AG08396 (cell line): Measurements from ENCODE around the gene ADAP2.
A peak's percentile ranks its signal among the peaks of the same experiment; 100 is the strongest.
"Not testable (repeated sequence)": the region's sequence is repeated elsewhere in the genome, so short reads cannot be mapped to it uniquely, and the experiment has no call there.

Source experiments
- DNase-seq: peaks from one replicate; pipeline ENCODE4 v3.0.0; 2012; ENCODE audit warnings: low spot score, mixed read lengths

Gene ADAP2, protein sequence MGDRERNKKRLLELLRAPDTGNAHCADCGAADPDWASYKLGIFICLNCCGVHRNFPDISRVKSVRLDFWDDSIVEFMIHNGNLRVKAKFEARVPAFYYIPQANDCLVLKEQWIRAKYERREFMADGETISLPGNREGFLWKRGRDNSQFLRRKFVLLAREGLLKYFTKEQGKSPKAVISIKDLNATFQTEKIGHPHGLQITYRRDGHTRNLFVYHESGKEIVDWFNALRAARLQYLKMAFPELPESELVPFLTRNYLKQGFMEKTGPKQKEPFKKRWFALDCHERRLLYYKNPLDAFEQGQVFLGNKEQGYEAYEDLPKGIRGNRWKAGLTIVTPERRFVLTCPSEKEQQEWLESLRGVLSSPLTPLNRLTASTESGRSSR

DNA sequence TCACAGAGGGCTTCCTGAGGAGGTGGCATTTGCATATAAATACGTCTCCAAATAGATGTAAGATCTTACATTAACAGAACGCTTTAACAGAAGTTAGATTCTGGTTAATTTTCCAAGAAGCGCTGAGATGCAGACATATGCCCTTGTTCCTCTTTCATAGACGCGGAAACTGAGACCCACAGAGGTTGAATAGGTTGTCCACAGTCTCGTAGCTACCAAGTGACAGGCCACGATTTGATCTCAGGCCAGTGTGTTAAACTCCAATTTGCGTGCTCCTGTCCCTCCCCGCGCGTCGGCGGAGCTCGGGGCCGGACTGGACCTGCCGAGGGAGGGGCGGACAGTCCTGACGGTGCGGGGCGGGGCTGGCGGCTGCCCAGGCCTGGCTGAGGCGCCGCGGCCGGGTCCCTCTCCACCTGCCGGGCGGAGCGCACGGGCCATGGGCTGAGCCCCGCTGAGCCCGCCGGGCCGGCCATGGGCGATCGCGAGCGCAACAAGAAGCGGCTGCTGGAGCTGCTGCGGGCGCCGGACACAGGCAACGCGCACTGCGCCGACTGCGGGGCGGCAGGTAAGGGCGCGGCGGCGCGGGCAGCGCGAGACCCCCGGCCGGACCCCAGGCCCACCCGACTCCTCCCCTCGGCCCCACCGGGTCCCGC lies at the start of gene ADAP2:
TSS of gene ADAP2 (plus strand) at position 402 of the 653 bp plus-strand sequence. CDS start at position 472, 70 bp downstream.
- peak; percentile 48 for DNase-seq

DNA sequence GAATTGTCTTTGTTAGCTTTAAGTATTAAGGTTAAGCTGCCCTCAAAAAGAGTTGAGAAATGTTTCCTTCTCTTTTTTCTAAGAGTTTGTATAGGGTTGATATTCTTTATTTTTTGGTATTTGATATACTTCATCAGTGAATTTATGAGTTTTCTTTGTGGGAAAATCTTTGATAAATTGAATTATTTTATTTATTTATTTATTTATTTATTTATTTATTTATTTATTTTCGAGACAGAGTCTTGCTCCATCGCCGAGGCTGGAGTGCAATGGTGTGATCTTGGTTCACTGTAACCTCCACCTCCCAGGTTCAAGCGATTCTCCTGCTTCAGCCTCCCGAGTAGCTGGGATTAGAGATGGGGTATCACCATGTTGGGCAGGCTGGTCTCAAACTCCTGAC lies 35.6 kb upstream of the ADAP2 start:
- DNase-seq = no peak

DNA sequence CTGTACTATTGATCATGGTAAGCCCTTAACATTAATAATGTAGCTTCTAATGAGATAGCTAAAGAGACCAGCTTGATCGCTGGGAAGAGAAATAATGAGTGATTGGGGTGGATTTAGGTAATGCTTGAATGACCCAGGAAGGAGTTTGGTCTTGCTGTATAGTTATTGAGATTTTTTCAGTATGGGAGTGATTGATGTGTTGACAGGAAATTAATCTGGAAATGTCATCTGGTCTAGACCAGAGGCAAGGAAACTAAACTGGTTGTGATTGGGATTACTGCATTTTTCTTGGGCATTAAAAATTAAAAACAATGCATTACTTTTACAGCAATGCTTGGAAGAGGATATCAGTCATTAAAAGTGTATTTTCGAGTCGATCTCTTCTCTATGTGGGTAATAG lies 27.5 kb upstream of the ADAP2 start:
- no peak for DNase-seq

DNA sequence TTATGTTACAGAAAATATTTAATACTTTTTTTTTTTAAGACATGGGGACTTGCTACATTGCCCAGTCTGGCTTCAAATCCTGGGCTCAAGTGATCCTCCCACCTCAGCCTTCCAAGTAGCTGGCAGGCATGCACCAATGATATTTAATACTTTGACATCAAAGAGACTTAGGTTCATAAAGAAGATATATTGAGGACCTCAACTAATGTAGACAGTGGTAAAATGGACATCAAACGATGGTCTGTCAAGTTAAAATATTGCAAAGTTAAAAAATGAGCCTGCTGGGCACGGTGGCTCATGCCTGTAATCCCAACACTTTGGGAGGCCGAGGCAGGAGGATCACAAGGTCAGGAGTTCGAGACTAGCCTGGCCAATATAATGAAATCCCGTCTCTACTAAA lies 24.4 kb upstream of the ADAP2 start:
- DNase-seq = no peak

DNA sequence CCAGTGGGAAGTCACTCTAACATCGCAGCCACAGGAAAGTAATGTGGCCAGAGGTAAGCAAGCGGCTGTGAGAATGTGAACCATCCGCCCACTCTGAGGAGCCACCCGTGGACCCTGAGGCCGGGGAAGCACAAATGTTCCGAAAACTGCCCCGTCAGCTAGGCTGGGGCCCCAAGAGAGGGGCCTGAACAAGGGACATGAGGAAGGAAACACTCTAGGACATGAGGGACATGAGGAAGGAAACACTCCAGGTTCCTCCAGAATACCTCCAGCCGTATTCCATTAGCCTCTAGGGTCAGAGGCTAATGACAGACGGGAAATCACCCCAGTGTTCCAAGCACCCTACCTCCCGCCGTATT lies 16.0 kb upstream of the ADAP2 start:
- DNase-seq = peak; percentile 17

DNA sequence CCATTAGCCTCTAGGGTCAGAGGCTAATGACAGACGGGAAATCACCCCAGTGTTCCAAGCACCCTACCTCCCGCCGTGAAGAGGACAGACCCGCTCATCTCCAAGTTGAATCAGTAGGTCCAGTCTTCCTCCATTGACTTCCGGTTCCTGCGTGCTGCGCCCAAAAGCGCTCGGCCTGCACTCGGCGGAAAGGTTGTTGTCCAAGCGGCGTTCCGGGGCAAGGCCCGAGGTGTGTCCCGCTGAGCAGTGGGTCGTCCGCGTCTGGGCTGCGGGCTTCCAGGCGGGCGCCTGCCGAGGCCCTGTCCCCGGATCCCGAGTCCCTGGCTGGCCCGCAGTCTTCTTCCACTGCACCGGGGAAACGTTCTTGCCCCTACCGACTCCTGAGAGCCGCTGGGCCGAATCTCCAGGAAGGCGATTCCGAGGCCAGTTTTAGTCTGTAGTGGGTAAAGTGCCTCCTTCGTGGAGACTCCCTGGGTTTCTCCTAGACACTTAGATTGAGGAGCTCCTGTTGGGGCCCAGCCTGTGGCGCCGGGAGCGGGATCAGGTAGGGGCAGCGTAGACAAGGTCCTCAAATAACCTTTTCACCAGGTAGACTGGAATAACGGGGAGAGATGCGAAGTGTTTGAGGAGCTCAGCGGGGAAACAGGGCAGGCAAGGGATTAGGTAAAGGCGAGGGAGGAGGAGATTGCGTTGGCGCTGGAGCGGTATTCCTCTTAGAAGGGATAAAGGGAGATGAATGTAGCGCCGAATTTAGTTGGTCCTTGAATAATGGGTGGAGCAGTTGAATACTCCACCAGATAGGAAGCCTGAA lies 15.4 kb upstream of the ADAP2 start, which contains the start of gene TEFM:
TSS of gene TEFM (minus strand) at position 138 of the 811 bp plus-strand sequence. CDS start at position 98, 40 bp downstream.
- DNase-seq = peak; percentile 92

DNA sequence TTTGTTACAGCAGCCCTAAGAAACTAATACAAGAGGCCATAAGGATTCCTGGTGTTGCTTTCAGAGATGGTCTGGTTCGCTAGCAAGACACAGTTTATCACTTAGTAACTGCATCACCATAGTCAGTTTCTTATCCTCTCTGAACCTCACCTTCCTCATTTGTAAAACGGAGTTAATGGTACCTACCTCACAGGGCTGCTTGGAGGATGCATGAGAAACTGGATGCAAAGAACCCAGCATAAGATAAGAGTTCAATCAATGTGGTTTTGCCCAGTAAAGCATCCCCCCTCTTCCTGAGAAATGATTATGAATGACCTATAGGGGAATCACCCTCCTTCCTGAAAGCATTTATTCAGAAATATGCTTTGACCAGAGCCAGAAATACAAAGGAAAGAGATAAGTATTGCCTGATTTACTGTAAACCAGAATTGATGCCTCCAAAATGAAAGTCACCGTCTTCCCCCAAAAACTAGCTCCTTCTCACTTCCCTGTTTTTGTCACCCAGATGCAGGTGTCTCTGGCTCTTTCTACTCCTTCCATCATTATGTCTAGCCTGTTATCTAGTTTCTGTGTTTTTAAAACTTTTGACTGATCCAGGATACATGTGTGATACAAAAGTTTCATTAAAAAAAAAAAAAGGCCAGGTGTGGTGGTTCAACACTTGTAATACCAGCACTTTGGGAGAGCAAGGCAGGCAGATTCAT lies 12.9 kb upstream of the ADAP2 start:
- no peak for DNase-seq

DNA sequence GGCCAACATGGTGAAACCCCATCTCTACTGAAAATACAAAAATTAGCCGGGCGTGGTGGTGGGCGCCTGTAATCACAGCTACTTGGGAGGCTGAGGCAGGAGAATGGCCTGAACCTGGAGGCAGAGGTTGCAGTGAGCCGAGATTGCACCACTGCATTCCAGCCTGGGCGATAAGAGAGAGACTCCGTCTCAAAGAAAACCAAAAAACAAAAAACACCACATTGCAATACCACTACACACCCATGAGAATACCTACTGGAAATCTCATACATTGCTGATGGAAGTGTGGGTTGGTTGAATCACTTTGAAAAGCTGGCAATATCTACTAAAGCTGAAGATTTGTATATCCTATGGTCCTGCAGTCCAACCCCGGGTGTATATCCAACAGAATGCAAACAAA lies 11.6 kb upstream of the ADAP2 start:
- DNase-seq = not testable (repeated sequence)

DNA sequence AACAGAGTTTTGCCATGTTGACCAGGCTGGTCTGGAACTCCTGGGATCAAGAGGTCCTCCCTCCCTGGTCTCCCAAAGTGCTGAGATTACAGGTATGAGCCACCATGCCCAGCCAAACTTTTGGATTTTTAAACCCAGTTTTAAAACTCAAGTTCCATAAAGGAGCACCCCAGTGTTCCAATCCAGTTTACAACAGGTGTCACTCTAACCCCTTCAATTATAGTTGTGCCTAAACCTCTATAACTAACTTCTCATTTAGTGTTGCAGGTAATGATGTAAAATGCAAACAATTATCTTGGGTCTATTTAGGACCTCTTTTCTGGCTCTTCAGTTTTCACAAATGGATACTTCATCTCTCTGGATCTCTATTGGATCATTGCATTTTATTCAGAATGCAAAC lies 7.8 kb upstream of the ADAP2 start:
- no peak for DNase-seq

DNA sequence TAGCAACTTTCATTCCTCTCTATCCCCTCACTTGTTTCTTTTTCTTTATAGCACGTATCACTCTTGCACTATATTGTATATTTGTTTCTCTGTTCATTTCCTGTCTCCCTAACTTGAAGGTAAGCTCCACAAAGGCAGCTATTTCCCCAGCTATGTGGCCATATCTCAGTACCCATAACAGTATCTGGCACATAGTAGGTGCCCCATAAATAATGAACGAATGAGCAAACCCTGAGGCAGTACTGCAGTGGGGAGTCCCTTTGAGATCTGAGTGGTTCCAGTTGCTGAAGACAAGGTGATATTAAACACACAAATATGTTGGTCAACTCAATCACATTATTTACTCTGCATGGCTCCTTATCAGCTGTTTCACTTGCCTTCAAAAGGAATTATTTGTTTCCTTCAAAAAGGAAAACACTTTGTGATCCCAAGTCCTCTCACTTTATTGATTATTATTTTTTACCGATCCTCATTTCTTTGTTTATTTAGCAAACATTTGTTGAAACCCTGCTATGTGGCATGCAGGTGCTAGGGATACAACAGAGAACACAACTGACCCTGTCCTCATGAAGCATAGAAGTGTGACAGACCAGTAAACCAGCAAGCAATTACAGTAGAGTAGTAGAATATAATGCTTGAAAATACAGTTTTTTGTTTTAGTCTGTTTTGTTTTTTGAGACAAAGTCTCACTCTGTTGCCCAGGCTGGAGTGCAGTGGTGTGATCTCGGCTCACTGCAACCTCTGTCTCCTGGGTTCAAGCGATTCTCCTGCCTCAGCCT lies 5.7 kb upstream of the ADAP2 start:
- DNase-seq = no peak

DNA sequence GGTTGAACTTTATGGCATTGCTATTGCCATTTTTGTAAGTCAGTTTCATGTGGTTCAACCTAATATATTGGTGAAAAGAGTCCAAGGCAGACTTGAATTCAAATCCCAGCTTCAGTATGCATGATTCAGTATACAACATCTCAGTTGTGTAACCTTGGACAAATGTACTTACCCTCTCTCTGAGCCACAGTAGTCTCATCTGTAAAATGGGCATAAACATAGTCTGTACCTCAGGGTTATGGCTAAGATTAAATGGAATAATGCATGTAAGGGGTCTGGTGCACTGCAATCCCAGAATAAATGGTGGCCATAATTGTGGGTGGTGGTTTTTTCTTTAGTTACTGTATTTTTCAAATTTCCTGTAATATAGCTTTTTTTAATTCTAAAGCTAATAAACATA lies 4.7 kb upstream of the ADAP2 start:
- no peak for DNase-seq

DNA sequence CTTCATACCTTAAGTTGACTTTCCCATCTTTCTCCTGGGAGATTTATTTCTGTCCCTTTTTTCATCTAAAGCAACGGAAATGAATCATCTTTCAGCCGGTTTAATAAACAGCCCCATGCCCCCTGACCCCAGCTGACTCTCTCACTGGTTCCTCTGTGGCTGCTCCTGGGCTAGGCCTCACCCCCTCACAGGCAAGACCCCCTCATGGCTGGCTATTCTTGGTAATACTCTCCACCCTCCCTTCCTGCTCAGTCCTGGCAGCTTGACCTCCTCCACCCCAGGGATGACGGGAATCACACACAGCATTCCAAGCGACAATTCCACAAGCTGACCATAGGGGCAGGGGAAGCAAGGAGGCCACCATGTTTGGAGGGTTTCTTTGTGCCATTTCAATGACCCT lies 1.5 kb upstream of the ADAP2 start:
- peak; percentile 23 for DNase-seq

DNA sequence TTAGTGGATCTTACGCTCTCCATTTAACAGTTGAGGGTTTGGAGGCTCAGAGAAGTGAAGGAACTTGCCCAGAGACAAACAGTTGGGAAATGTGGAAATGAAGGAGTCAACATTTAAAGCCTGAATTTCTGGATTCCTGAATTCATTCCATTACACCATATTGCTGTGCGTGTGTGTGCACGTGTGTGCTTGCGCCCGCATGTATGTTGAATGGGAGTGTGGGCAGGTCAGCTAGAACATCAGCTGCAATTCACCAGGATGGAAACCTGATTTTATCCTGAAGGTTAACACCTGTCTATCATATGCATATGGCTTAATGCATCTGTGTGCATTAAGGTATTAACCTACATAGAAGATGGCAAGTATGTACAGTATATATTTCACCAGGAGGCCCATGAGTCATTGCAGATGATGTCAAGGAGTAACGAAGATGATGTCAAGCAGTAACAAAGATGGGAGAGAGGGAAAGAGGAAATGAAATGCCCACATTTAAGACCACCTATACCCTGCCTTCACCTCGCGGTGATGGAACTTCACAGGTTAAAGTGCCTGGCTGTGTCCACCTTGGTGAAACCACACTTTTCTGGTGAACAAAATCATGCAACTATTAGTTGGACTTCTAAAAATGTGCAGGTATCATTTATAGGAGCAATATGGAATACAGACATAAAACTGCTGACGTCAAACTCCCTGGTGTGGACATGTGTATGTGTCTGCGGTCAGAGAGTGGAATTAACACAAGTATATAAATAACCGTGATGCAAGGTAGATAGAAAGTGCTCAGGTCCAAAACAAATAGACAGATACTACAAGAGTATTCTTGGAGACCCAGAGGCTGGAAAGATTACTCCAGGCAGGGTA lies 832 bp upstream of the ADAP2 start:
- DNase-seq = no peak

DNA sequence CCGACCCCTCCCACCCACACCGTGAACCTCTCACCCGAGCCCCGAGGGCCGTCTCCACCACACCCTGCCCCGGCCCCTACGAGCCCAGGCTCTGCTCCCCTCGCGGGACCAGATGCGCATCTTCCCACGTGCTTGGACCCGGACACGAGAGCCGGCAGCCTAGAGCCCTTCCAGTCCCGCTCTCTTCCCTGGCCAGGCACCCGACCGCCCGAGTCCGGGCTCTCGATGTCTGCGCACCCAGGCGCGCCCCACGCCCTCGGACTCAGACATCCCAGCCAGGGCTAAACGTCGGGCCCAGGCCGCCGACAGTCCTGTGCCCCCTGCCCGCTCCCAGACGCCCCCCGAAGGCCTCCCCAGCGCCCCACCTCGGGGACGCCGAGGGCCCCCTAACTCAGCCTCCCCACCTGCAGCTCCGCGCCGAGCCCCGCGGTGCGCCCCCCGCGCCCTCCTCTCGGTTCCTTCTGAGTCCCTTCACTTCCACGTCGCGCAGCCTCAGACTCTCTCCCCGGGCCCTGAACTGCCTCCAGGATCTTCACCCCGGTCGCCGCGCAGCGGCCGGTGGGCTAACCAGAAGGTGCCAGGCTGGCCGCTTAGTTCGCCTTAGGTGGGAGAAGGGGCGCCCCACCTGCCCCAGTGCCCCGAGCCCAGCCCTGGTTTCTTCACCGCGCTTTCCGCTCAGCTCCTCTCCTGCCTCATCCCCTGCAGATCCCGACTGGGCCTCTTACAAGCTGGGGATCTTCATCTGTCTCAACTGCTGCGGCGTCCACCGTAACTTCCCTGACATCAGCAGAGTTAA lies 688 bp downstream of the ADAP2 start:
- peak; percentile 51 for DNase-seq

DNA sequence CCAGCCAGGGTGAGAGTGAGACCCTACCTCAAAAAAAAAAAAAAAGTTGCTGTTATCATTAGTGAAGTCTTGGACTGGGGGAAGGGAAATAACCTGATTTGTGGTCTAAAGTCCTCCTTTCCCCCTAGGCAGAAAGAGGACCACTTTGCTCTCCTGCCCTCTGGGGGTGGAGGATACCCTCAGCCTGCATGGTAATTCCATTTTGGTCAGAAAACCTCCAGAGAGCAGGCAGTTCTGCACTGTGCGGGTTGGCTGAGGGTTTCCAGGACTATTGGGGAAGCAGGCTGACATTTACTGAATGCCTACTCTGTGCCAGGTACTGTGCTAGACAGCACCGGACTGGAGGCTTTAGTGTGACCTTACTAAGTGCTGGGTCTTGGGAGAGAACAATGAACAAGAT lies 2.6 kb downstream of the ADAP2 start:
- no peak for DNase-seq

DNA sequence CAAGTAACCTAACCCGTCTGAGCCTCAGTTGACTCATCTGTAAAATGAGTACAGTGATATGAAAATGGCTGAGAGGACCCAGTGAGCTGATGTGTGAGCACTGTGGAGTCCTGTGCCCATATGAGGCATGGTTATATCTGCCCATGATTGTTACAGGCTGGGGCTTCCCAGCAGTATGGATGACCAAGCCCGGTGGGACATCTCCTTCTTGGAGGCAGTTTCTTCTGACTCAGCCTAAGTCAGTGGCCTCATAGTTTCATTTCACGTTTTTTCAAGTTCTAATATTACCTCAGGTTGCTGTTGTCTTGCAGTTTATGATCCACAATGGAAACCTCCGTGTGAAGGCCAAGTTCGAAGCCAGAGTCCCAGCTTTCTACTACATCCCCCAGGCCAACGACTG lies 4.8 kb downstream of the ADAP2 start:
- DNase-seq = no peak

DNA sequence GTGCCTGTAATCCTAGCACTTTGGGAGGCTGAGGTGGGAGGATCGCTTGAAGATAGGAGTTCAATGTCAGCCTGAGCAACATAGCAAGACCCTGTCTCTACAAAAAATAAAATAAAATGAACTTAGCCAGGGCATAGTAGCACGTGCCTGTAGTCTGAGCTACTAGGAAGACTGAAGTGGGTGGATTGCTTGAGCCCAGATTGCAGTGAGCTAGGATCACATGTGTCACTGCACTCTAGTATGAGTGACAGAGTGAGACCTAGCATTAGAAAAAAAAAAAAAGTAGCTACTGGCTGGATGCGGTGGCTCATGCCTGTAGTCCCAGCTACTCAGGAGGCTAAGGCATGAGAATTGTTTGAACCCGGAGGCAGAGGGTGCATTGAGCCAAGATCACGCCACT lies 6.0 kb downstream of the ADAP2 start:
- no peak for DNase-seq

DNA sequence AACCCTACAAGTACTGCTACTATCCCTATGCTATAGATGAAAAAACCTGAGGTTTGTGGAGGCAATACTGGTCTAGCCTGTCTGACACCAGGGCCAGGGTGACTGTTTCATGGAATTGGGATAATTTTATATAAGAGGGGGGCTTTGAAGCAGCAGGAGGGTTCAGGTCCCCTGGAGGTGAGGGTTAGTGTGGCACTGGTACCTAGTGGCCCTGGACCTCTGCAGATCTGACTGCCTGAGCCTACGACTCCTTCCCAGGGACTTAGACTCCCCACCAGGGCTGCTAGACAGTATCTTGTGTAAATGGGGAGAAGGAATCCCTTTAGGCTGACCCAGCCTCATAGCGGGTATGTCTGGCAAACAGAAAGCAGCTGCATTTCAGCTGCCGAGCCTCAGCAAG lies 6.8 kb downstream of the ADAP2 start:
- no peak for DNase-seq

DNA sequence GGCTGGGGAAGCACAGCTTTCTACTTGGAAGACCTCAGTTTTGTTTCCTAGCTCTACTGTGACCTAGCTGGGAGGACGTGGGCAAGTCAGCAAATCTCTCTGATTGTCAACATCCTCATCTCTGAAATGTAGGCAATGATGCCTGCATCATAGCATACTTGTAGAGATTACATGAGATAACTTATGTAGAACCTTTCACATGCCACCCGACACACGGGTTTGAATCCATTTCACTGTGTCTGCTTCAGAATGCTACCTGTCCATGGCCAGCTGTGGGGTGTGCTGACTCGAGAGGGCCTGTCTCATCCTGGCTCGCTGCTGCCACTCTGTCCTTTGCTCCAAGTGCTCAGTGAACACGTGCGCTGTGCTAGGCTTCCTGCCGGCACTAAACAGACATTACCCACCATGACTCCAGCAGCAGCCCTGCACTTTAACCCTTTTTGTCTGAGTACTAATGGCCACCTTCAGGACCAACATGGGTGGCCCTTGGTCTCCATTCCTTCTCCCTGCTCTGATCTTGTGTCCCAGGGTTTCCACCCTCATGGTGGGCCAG lies 7.4 kb downstream of the ADAP2 start:
- DNase-seq = no peak
